HG03378 (cell line): ENCODE measurements around the gene NCK1.
"Not testable (repeated sequence)": the region's sequence is repeated elsewhere in the genome, so short reads cannot be mapped to it uniquely, and the experiment has no call there.

Experiments
- ATAC-seq: cut with Tn5 transposase; IDR thresholded peaks from one replicate; pipeline ENCODE4 v1.9.1; 2021; ENCODE audit warnings: mild to moderate bottlenecking, moderate library complexity; ENCODE audit not compliant: unreplicated experiment

The NCK1 gene

GRCh38 chr3:136943436-136943835, 81.4 kb downstream of the NCK1 start:
- no peak for ATAC-seq

GRCh38 chr3:136946978-136947377, 85.0 kb downstream of the NCK1 start:
- ATAC-seq, result no peak

GRCh38 chr3:136947477-136947876, 85.5 kb downstream of the NCK1 start:
- no peak for ATAC-seq

- ATAC-seq, result no peak
Measured at GRCh38 chr3:136949146-136949545, 87.1 kb downstream of the NCK1 start.

GRCh38 chr3:136949708-136950107, 87.7 kb downstream of the NCK1 start:
- ATAC-seq, result no peak

GRCh38 chr3:136950623-136951022, 88.6 kb downstream of the NCK1 start:
- ATAC-seq, result no peak

GRCh38 chr3:136952292-136952691, 90.3 kb downstream of the NCK1 start:
- no peak for ATAC-seq

- ATAC-seq, result no peak
Measured at GRCh38 chr3:136954251-136954650, 92.2 kb downstream of the NCK1 start.

- ATAC-seq, result no peak
Measured at GRCh38 chr3:136954980-136955780, 93.2 kb downstream of the NCK1 start.

- ATAC-seq, result no peak
Measured at GRCh38 chr3:136955813-136956212, 93.8 kb downstream of the NCK1 start.

- no peak for ATAC-seq
Measured at GRCh38 chr3:136956971-136957370, 95.0 kb downstream of the NCK1 start.

GRCh38 chr3:136957751-136958288, 95.8 kb downstream of the NCK1 start, which contains the start of gene IL20RB:
Gene IL20RB, plus strand, starts transcription at chr3:136957983. Its CDS starts 131 bp downstream, at chr3:136958114.
- no peak for ATAC-seq

- no peak for ATAC-seq
Measured at GRCh38 chr3:136958939-136959338, 96.9 kb downstream of the NCK1 start.

GRCh38 chr3:136959599-136959998, 97.6 kb downstream of the NCK1 start:
- ATAC-seq, result no peak

- no peak for ATAC-seq
Measured at GRCh38 chr3:136960838-136961836, 99.1 kb downstream of the NCK1 start.

- no peak for ATAC-seq
Measured at GRCh38 chr3:136962927-136963326, 100.9 kb downstream of the NCK1 start.

GRCh38 chr3:136969539-136969938, 107.5 kb downstream of the NCK1 start:
- ATAC-seq, result not testable (repeated sequence)

GRCh38 chr3:136973352-136973751, 111.3 kb downstream of the NCK1 start:
- ATAC-seq, result no peak

- ATAC-seq, result no peak
Measured at GRCh38 chr3:136974670-136975069, 112.7 kb downstream of the NCK1 start.

- no peak for ATAC-seq
Measured at GRCh38 chr3:136979204-136979603, 117.2 kb downstream of the NCK1 start.

GRCh38 chr3:136979684-136980083, 117.7 kb downstream of the NCK1 start:
- ATAC-seq, result no peak
